Activated T-cell treated with anti-CD3 and anti-CD28 coated beads, Interleukin-2, amount 50 U/mL, for 4 hours (primary cell): ENCODE results near the gene DNAJC3. TPM values are rescaled to one million over a fixed set of nuclear protein-coding genes. Genes with fewer than 3 reads are reported as not detected.

Source experiments
- ATAC-seq, 2 donors: fragments of 200-7000 bp; cut with Tn5 transposase; one replicate each; pipeline ENCODE4 v1.10.0; 2021
- DNase-seq: peaks from one replicate; pipeline ENCODE4 v3.0.0-alpha.2; 2020
- H3K27me3 Mint-ChIP-seq: one replicate; pipeline ENCODE4 v1.8.0; 2021; ENCODE audit warnings: low read depth, mixed read lengths
- H3K36me3 Mint-ChIP-seq: one replicate; pipeline ENCODE4 v1.8.0; 2022; ENCODE audit warnings: mixed read lengths; ENCODE audit not compliant: insufficient read depth
- H3K4me1 Mint-ChIP-seq: one replicate; pipeline ENCODE4 v1.8.0; 2021; ENCODE audit warnings: low read depth, mixed read lengths
- H3K4me3 Mint-ChIP-seq: one replicate; pipeline ENCODE4 v1.8.0; 2021; ENCODE audit warnings: mild to moderate bottlenecking, moderate library complexity, mixed read lengths
- H3K9me3 Mint-ChIP-seq: one replicate; pipeline ENCODE4 v1.8.0; 2021; ENCODE audit warnings: mixed read lengths
- total RNA-seq, 3 donors: library from RNA; stranded (reverse); gene quantifications; one replicate each; pipeline ENCODE4 v1.2.1, GENCODE V29; 2021

Gene DNAJC3, protein sequence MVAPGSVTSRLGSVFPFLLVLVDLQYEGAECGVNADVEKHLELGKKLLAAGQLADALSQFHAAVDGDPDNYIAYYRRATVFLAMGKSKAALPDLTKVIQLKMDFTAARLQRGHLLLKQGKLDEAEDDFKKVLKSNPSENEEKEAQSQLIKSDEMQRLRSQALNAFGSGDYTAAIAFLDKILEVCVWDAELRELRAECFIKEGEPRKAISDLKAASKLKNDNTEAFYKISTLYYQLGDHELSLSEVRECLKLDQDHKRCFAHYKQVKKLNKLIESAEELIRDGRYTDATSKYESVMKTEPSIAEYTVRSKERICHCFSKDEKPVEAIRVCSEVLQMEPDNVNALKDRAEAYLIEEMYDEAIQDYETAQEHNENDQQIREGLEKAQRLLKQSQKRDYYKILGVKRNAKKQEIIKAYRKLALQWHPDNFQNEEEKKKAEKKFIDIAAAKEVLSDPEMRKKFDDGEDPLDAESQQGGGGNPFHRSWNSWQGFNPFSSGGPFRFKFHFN
- total RNA-seq, result 10 to 100 TPM; 30.2 to 39.3 (median 31.2) TPM

DNA sequence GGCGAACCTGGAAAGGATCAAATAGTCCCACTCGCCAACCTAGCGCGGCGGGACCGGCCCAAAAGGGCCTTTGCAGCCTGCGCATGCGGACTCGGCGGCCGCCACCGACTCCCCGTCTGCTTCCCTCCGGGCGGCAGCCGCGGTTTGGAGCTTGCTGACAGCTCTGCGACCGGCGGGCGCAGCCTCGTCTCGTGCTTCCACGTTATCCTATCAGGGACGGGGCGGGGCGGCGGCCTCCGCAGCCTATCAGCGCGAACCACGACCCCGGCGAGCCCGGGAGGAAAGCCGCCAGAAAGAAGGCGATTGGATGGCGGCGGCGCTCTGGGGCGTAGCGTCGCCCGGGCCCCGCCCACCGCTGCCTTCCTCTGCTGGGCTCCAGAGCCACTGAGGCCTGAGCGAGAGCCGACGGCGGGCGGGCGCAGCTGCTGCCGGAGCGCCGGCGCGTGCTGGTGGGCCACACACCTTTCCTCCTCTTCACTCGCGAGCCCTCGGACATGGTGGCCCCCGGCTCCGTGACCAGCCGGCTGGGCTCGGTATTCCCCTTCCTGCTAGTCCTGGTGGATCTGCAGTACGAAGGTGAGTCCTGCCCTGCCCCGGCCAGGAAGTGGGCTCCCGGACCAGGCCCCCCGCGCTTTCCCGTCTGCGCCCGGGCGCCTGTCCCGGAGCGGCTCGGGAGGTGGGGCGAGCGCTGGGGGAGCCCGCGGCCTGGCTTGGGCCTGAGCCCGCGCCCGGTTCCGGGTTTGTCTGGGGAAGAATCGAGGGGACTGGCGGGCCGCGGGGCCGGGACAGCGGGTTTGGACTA is at the start of gene DNAJC3:
TSS of gene DNAJC3 (plus strand) at position 378 of the 802 bp plus-strand sequence. CDS start at position 495, 117 bp downstream.
- ATAC-seq, result peak; percentile 96 to 98
- peak; percentile 98 for DNase-seq
- Mint-ChIP-seq H3K36me3 (peaks cover 26% of the 10 kb centered on the region), H3K27me3 (no peaks in the 10 kb centered on the region), H3K9me3 (peaks cover 10% of the 10 kb centered on the region), H3K4me1 (peaks cover 60% of the 10 kb centered on the region), H3K4me3 (peak within 1 kb of the TSS; percentile 98)

DNA sequence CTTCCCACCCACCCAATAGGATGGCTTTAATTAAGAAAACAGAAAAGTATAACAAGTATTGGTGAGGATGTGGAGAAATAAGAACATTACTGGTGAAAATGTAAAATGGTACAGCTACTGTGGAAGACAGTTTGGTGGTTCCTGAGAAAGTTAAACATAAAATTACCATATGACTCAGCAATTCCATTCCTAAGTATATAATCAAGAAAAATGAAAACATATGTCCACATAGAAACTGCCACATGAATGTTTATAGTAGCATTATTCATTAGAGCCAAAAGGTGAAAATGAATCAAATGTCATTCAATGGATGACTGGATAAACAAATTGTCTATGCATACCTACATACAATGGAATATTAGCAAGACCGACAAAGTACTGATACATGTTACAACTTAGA is 49.3 kb upstream of the DNAJC3 start:
- H3K9me3 Mint-ChIP-seq, result no peaks in the 10 kb centered on the region
- H3K4me3 Mint-ChIP-seq, result no peak overlapping the region
- DNase-seq (no peak), ATAC-seq (no peak)
- H3K4me1 Mint-ChIP-seq, result no peaks in the 10 kb centered on the region
- H3K36me3 Mint-ChIP-seq, result no peaks in the 10 kb centered on the region
- H3K27me3 Mint-ChIP-seq, result peaks cover 8% of the 10 kb centered on the region

DNA sequence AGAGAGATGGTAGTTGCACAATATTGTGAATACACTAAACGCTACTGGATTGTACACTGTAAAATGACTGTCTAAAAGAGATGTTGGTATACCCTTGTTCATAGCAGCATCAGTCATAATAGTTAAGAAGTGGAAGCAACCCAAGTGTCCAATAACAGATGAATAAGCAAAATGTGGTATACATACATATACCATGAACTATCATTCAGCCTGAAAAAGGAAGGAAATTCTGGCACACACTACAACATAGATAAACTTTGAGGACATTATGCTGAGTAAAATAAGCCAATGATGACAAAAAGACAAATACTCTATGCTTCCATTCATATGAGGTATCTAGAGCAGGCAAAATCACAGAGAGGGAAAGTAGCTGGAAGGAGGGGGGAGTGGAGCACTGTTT is 48.5 kb upstream of the DNAJC3 start:
- DNase-seq (no peak), ATAC-seq (no peak)
- Mint-ChIP-seq H3K4me3 (no peak overlapping the region), H3K4me1 (no peaks in the 10 kb centered on the region), H3K36me3 (no peaks in the 10 kb centered on the region), H3K27me3 (peaks cover 7% of the 10 kb centered on the region), H3K9me3 (no peaks in the 10 kb centered on the region)

DNA sequence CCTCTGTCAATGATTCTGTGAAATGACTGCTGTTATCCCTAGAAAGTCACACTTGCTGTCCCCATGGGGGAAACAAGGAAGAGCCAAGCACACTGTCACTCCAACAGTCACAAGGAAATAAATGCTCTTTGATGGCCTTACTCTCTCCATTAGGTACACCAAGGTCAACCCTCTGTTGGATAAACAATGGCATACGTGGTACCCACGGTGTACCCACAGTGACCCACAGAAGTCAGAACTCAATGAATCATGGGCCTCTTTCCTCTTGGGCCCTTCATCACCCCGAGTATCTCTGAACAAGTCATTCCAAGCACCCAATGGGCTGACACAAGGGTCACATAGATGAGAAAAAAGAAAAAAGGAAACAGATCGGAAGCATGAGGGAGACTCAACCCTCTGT is 47.9 kb upstream of the DNAJC3 start:
- Mint-ChIP-seq H3K27me3 (peaks cover 7% of the 10 kb centered on the region), H3K36me3 (no peaks in the 10 kb centered on the region), H3K4me1 (no peaks in the 10 kb centered on the region), H3K4me3 (no peak overlapping the region), H3K9me3 (no peaks in the 10 kb centered on the region)
- no peak for ATAC-seq
- DNase-seq, result no peak

DNA sequence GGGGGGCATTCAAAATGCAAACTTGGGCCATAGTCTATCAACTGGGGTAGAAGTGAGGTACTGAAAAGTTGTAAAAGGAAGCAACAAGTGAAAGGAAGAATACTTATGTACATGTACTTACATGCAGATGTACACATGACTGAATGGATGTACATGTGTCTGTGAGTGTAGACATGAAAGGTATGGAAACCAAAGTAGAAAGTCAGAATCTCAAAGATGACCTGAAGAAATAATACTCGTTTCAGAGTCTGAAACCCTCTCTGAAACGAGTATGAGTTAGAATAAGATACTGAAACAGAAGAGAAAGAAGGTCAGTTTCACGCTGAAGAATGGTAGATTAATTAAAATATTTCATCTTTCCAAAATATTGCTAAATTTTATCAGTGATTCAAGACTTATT is 46.3 kb upstream of the DNAJC3 start:
- Mint-ChIP-seq H3K4me1 (no peaks in the 10 kb centered on the region), H3K4me3 (no peak overlapping the region), H3K36me3 (no peaks in the 10 kb centered on the region), H3K27me3 (peaks cover 8% of the 10 kb centered on the region), H3K9me3 (no peaks in the 10 kb centered on the region)
- ATAC-seq (no peak), DNase-seq (no peak)

DNA sequence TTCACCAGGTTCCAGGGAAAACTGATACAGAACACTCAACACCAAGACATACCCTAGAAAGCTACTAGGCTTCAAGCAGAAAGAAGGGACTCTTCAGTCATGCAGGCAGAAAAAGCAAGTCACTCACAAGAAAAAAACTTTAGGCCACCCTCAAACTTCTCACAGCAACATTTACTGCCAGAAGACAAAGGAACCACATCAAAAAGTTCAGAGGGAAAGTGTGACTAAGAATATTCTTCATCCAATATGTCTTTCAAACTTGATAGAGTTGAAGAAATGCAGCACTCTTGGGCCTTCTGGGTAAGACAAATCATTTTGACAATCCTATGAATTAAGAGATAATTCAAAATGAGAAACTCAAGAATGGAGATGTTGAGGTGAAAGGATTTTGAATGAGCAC is 40.1 kb upstream of the DNAJC3 start:
- ATAC-seq (peak; percentile 41 to 46), DNase-seq (no peak)
- Mint-ChIP-seq H3K4me1 (peaks cover 9% of the 10 kb centered on the region), H3K4me3 (no peak overlapping the region), H3K9me3 (no peaks in the 10 kb centered on the region), H3K27me3 (peaks cover 26% of the 10 kb centered on the region), H3K36me3 (no peaks in the 10 kb centered on the region)

DNA sequence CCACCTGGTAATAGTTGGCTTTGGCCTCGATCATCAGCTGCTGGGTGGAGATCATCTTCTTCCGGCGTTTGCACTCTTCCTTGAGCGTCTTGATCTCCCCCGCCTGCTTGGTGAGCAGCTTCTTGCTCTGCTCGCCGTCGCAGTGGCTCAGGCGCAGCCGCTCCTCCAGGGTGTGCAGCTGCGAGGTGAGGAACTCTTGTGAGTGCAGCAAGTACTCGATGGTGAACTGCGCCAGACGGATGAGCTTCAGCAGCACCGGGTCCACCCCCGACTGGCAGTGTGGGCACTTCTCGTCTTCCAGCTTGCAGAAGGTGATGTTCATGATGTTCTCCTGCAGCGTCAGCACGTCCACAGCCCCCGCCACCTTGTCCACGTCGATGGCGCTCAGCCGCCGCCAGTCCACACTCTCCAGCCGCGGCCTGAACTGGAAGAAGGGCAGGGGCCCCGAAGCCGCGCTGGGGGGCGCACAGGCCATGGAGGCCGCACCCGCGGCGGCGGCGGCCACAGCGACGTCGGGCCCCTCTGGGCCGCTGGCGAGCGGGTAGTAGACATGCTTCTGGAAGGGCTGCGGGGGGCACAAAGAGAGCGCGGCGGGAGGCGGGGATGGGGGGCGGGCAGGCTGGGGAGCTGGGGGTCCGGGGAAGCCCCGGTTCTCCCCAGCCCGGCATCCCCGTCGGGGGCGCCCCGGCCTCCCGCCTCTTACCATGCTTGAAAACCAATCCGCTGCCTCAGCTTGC is 35.5 kb upstream of the DNAJC3 start:
- H3K27me3 Mint-ChIP-seq, result peaks cover 47% of the 10 kb centered on the region
- H3K4me1 Mint-ChIP-seq, result peaks cover 16% of the 10 kb centered on the region
- ATAC-seq (peak in 1 of 2 donors; percentile 21), DNase-seq (no peak)
- no peaks in the 10 kb centered on the region for H3K9me3 Mint-ChIP-seq
- H3K36me3 Mint-ChIP-seq, result no peaks in the 10 kb centered on the region
- H3K4me3 Mint-ChIP-seq, result no peak overlapping the region

DNA sequence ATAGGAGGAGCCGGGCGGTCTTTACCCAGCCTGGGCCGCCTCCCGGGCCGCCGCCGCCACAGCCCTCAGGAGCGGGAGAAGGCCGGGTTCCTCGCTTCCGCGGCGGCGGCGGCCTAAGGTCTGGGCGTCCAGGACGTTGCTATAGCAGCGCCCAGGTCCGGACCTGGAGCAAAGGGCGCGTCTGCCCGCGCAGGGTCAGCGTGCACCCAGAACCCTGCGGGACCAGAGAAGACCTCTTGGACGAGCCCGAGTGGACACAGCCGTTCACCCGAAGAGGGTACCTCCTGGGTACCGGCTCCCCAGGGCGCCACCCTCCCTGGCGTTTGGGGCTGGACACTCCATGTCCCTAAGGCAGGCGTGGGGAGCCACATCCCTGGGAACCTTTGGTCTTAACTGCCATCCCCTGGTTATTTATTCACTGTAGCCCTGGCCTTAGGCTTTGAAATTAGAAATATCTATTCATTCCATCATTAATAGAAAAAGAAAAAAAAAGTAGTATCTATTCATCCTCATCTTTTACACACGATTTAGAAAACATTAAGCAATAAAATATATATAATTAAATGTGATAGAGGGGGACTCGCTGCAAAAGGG is 34.8 kb upstream of the DNAJC3 start:
- peaks cover 47% of the 10 kb centered on the region for H3K27me3 Mint-ChIP-seq
- H3K4me3 Mint-ChIP-seq, result no peak overlapping the region
- H3K4me1 Mint-ChIP-seq, result peaks cover 10% of the 10 kb centered on the region
- no peak for DNase-seq
- peak; percentile 53 for ATAC-seq
- no peaks in the 10 kb centered on the region for H3K9me3 Mint-ChIP-seq
- no peaks in the 10 kb centered on the region for H3K36me3 Mint-ChIP-seq

DNA sequence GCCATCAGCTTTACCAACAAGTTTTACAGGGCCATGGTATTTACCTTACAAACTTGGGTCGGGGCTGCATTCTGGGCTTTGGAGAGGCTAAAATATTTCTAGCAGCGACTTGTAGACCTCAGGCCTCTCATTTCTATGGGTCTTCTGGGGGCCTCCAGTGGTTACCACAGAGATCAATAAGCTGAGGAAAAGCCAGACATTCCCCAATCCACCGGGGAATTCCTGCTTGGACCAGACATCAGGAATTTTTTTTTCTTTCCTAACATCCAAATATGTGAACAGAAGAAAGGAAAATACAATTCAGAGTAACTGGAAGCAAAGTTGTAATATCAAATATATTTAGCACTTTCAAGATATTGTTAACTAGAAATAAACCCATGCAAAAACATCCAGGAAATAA is 33.9 kb upstream of the DNAJC3 start:
- ATAC-seq, result no peak
- H3K4me3 Mint-ChIP-seq, result no peak overlapping the region
- H3K27me3 Mint-ChIP-seq, result peaks cover 50% of the 10 kb centered on the region
- peaks cover 10% of the 10 kb centered on the region for H3K4me1 Mint-ChIP-seq
- H3K36me3 Mint-ChIP-seq, result no peaks in the 10 kb centered on the region
- DNase-seq, result no peak
- no peaks in the 10 kb centered on the region for H3K9me3 Mint-ChIP-seq

DNA sequence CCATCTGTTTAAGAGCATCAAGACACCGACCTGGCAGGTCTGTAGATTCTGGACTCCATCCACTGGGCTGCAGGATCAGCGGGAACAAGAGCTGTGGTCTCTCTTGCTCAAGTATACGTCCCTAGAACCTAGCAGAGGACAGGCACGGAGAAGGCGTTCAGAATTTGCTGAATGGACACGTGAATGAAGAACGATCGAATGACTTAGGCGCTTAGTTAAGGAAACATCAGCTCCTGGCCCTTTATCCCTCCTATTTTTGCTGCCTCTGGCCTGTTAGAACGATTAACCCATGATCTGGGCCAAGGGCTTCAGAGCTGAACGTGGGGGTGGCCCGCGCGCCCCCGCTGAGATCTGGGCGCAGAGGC is 33.4 kb upstream of the DNAJC3 start:
- no peak for ATAC-seq
- Mint-ChIP-seq H3K27me3 (peaks cover 50% of the 10 kb centered on the region), H3K9me3 (no peaks in the 10 kb centered on the region), H3K4me1 (peaks cover 10% of the 10 kb centered on the region), H3K4me3 (peak overlapping the region; percentile 54), H3K36me3 (no peaks in the 10 kb centered on the region)
- DNase-seq, result no peak

DNA sequence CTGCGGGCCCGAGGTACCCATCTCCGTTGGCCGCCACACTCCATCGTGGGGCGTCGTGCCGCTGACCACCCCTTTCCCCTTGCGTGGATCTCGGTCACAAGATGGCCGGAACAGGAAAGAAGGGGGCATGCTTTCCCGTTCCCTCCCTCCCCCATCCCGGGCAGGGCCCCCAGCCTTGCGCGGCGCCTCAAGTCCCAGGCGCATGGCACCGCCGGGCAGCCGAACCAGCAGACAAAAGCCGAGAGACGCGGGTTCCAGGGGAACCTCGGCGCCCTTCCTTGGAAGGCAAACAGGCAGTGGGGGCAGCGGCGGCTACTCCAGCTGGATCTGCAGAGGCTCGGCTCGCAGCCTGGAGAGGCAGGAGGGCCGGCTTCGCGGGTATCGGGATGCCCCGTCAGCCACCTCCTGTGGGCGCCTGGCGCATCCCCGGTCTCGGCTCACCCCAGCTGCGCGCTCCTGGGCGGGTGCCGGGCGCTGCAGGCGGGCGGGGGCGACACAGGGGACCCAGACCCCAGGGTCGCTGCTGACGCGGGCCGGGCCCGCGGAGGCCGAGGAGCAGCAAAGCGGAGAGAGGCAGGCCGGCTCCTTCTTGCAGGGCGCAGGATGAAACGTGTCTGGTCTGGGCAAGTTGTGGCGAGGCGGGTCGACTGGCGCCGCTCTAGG is 32.9 kb upstream of the DNAJC3 start:
- DNase-seq (no peak), ATAC-seq (peak; percentile 42 to 43)
- Mint-ChIP-seq H3K36me3 (no peaks in the 10 kb centered on the region), H3K27me3 (peaks cover 48% of the 10 kb centered on the region), H3K4me1 (peaks cover 10% of the 10 kb centered on the region), H3K9me3 (no peaks in the 10 kb centered on the region), H3K4me3 (no peak overlapping the region)

DNA sequence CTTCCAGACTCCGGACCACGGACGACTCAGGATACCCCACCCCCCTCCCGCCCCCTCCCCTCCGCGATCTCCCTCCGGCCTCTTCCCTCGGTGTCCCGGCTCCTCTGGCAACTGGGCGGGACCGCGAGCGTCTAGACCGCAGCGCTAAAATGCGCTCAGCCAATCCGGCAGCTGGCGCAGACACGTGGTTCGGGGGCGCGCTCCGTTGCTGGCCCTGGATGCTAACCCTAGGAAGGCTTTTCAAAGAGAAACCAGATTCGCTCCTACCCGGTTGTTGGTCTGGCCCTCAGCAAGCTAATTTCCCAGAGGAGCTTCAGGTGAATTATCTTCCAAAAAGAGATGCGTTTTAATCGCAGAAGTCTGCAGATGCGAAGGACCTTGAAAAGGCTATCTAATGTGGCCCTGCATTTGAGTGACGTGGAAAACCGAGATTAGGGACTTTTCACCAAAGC is 32.3 kb upstream of the DNAJC3 start, which contains the start of gene DZIP1:
TSS of gene DZIP1 (minus strand) at position 106 of the 452 bp plus-strand sequence. CDS start 2,677 bp downstream, outside the sequence.
- DNase-seq, result no peak
- Mint-ChIP-seq H3K4me1 (peaks cover 10% of the 10 kb centered on the region), H3K9me3 (no peaks in the 10 kb centered on the region), H3K27me3 (peaks cover 48% of the 10 kb centered on the region), H3K36me3 (no peaks in the 10 kb centered on the region), H3K4me3 (peak within 1 kb of the TSS; percentile 69)
- ATAC-seq, result peak; percentile 47 to 58

DNA sequence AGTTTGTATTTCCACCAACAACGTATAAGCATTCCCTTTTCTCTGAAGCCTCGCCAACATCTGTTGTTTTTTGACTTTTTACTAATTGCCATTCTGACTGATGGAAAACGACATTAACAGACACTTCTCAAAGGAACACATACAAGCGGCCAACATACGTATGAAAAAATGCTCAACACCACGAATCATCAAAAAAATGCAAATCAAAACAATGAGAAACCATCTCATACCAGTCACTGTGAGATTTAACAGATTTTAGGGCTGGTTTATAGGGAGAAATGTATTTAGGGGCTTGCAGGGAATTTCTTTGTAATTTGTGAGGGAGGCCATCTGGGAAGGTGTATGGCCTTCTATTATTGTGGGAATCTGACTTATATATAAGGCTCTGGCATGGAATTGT is 29.6 kb upstream of the DNAJC3 start:
- Mint-ChIP-seq H3K27me3 (peaks cover 30% of the 10 kb centered on the region), H3K9me3 (no peaks in the 10 kb centered on the region), H3K36me3 (no peaks in the 10 kb centered on the region), H3K4me1 (peaks cover 9% of the 10 kb centered on the region), H3K4me3 (no peak overlapping the region)
- no peak for ATAC-seq
- no peak for DNase-seq
